Sigmoid colon (tissue), 4 donors: ENCODE data around the gene C1GALT1.

Experiments used
- CTCF ChIP-seq, 4 experiments: fragments of 450-650 bp in 3 of 4; fragments of 200-600 bp in 1 of 4; IDR thresholded peaks; one replicate each; pipeline ENCODE4 v1.5.1; 2016 to 2019; ENCODE audit warnings: antibody characterized with exemption in 4 of 4, mild to moderate bottlenecking in 3 of 4, moderate library complexity in 2 of 4
- EP300 ChIP-seq, 4 donors: sonication (generic); formaldehyde crosslinking; IDR thresholded peaks; one replicate each; pipeline ENCODE4 v1.6.1; 2017; ENCODE audit warnings: antibody characterized with exemption in 4 of 4

- TF ChIP-seq CTCF (IDR thresholded peaks at IDR 0.05) (no peak), EP300 (IDR thresholded peaks at IDR 0.05) (no peak)
Observed at GRCh38 chr7:7261863-7262262, 79.5 kb downstream of the C1GALT1 start.
